RWPE1 (cell line): ENCODE data around the gene TMSB4Y.

ENCODE experiments used
- CTCF ChIA-PET: fragments of 350-600 bp; sonication (Branson Sonifier 250); formaldehyde crosslinking; extraction: SDS; loops from one replicate; lab custom pipeline; 2021; lab: Yijun Ruan, JAX
- POLR2A ChIA-PET: fragments of 400-600 bp; formaldehyde crosslinking; extraction: SDS; loops from one replicate; lab custom pipeline; 2020; ENCODE audit warnings: antibody characterized with exemption; ENCODE audit not compliant: low non-redundant PET; lab: Yijun Ruan, JAX
- DNase-seq: peaks from one replicate; pipeline ENCODE4 v3.0.0; 2012; ENCODE audit warnings: low spot score
- H3K27ac ChIP-seq: fragments of 450-650 bp; 2 replicates; pipeline ENCODE4 v1.5.1; 2017
- CTCF ChIP-seq: fragments of 450-650 bp; conservative IDR thresholded peaks from 2 replicates; pipeline ENCODE4 v1.5.1; 2017; ENCODE audit warnings: low read depth, mild to moderate bottlenecking

The TMSB4Y gene

DNA sequence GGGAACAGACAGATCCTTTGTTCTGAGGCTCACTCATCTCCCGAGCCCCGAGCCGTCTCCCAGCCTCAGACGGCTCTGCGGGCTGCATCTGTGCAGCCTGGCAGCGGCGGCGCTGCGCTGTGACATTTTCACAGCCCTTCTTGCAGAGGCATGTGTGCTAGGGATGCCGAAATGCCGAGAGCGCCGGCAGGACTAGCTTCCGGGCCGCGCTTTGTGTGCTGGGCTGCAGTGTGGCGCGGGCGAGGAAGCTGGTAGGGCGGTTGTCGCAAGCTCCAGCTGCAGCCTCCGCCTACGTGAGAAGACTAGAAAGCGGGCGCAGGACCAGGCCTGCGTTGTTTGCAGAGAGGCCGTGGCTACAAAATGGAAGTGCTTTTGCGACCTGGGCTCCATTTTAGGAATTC is at the start of gene TMSB4Y:
Gene TMSB4Y, plus strand, starts transcription at position 332 of the 401 bp plus-strand sequence.
- ChIA-PET POLR2A (no interaction called here), CTCF (no interaction called here)
- no peak for TF ChIP-seq CTCF
- DNase-seq: no peak
- no peak within 1 kb of the TSS for H3K27ac ChIP-seq

- no peak for TF ChIP-seq CTCF
- DNase-seq: no peak
- ChIA-PET POLR2A (no interaction called here), CTCF (no interaction called here)
- H3K27ac ChIP-seq: no peak overlapping the region
Observed at GRCh38 chrY:13664162-13664561, 39.5 kb upstream of the TMSB4Y start.

GRCh38 chrY:13671122-13671521 is 32.6 kb upstream of the TMSB4Y start:
- H3K27ac ChIP-seq: no peak overlapping the region
- ChIA-PET POLR2A (no interaction called here), CTCF (no interaction called here)
- TF ChIP-seq CTCF: no peak
- DNase-seq: no peak

- DNase-seq: no peak
- TF ChIP-seq CTCF: no peak
- POLR2A ChIA-PET: no interaction called here
- H3K27ac ChIP-seq: no peak overlapping the region
- CTCF ChIA-PET: no interaction called here
Observed at GRCh38 chrY:13702276-13702675, 1.4 kb upstream of the TMSB4Y start.

GRCh38 chrY:13704121-13704930 is 627 bp downstream of the TMSB4Y start:
- ChIA-PET POLR2A (no interaction called here), CTCF (no interaction called here)
- H3K27ac ChIP-seq: no peak overlapping the region
- DNase-seq: no peak
- TF ChIP-seq CTCF: no peak

DNA sequence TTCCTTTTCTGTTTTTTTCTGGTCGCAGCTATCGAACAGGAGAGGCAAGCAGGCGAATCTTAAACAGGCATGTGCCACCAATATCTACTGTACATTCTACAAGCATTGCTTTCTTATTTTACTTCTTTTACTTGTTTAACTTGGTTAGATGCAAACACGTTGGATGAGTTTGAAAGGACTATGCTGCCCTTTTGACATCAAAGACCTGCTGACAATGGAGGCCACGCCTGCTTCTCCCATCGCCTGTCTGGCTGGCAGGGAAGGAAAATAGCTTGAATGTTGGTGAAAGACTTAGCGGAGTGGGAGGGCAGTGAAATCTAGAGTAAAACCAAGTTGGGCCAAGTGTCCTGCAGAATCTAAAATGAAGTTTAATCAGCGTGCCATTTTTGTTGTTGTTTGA is 1.5 kb downstream of the TMSB4Y start:
- ChIA-PET CTCF (no interaction called here), POLR2A (no interaction called here)
- no peak for DNase-seq

More for the DNA sequence above, 1.5 kb downstream of the TMSB4Y start:
- TF ChIP-seq CTCF: no peak
- H3K27ac ChIP-seq: no peak overlapping the region
